ENCODE measurements around the gene PNLIPRP2. TPM values are rescaled to one million over a fixed set of nuclear protein-coding genes. Genes with fewer than 3 reads are reported as not detected.

PNLIPRP2 gene
- total RNA-seq, 4 donors from 2014 or later = not detected

DNA sequence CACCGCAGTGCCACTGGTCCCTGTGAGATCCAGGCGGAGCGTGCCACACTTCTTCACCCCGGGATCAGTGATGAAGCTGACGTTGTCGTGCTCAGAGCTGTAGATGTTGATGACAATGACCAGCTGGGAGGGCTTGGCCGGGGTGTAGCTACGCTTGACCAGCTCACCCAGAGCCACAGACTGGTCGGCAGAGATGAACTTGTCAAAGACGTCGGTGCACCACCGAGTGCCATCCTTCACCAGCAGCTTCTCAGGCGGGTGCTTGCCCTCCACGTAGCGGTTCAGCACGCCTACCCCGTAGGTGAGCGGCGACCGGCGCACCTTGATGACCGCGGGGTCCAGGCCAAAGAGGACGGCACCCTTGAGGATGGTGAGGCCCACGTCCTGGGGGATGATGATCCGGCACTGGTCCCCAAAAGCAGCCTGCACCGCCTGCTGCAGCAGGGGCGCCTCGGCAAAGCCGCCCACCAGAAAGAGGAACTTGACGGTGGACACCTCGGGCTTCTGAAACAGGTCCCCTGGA is 54.2 kb downstream of the PNLIPRP2 start:
- intact Hi-C loops (cut with DNase I) = no loop called here
- Histone ChIP-seq H3K27ac (replicated peaks in 1 of 4) (no peak overlapping the region), H3K36me3 (peaks cover 17 to 68% (median 46%) of the 10 kb centered on the region in 4 donors), H3K9me3 (no peaks in the 10 kb centered on the region), H3K27me3 (peaks cover 0 to 9% (median 0%) of the 10 kb centered on the region in 4 donors), H3K4me3 (no peak overlapping the region), H3K4me1 (peaks cover 0 to 9% (median 4%) of the 10 kb centered on the region in 4 donors)
- DNase-seq (ENCODE audit: extremely low spot score) = no peak
- 92% methylated on average over 23 of the region's 32 CpGs for WGBS
- TF ChIP-seq EP300 (IDR thresholded peaks at IDR 0.05) (no peak), POLR2A (IDR thresholded peaks at IDR 0.05; ENCODE audit: low read depth) (no peak), POLR2AphosphoS5 (IDR thresholded peaks at IDR 0.05) (no peak), CTCF (IDR thresholded peaks at IDR 0.05) (no peak)

- Histone ChIP-seq H3K36me3 (peaks cover 17 to 80% (median 55%) of the 10 kb centered on the region in 4 donors), H3K4me1 (no peaks in the 10 kb centered on the region), H3K27ac (replicated peaks in 1 of 4) (no peak overlapping the region), H3K4me3 (no peak overlapping the region), H3K27me3 (no peaks in the 10 kb centered on the region), H3K9me3 (no peaks in the 10 kb centered on the region)
- 92% methylated on average over 10 of the region's 11 CpGs for WGBS
- intact Hi-C loops (cut with DNase I) = no loop called here
- no peak for DNase-seq (ENCODE audit: extremely low spot score)
- no peak for TF ChIP-seq POLR2A (IDR thresholded peaks at IDR 0.05; ENCODE audit: low read depth)
These were observed 55.4 kb downstream of the PNLIPRP2 start for GRCh38 chr10:116676118-116676517.

DNA sequence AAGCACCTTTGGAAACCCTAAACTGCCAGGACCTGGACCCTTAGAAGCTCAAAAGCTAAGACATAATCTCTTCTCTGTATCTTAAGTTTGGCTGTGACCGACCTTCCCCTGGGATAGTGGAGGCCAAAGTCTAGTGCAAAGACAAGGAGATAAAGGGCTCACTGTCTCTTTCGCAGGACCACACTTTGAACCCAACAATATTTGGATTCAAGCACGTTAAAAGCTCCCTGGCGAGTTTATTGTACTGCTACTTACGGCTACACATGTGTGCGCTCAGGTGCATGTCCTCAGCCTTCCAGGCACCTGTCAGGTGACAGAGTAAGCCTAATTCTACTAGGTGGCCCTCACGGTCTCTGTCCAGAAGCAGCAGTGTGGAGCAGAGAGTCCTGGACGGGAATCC is 55.9 kb downstream of the PNLIPRP2 start:
- H3K27ac ChIP-seq (replicated peaks in 1 of 4) = no peak overlapping the region
- WGBS = 100% methylated on average over 3 of the region's 8 CpGs
- H3K4me1 ChIP-seq = no peaks in the 10 kb centered on the region
- peaks cover 17 to 85% (median 57%) of the 10 kb centered on the region in 4 donors for H3K36me3 ChIP-seq
- H3K9me3 ChIP-seq = no peaks in the 10 kb centered on the region
- TF ChIP-seq EP300 (IDR thresholded peaks at IDR 0.05) = no peak
- TF ChIP-seq POLR2AphosphoS5 (IDR thresholded peaks at IDR 0.05) = no peak
- no peak for TF ChIP-seq CTCF (IDR thresholded peaks at IDR 0.05)
- no peak overlapping the region for H3K4me3 ChIP-seq
- intact Hi-C loops (cut with DNase I) = no loop called here
- no peaks in the 10 kb centered on the region for H3K27me3 ChIP-seq
- DNase-seq (ENCODE audit: extremely low spot score) = no peak

GRCh38 chr10:116679351-116679750 is 58.6 kb downstream of the PNLIPRP2 start:
- no peak overlapping the region for H3K27ac ChIP-seq (replicated peaks in 1 of 4)
- no peaks in the 10 kb centered on the region for H3K9me3 ChIP-seq
- peaks cover 7 to 71% (median 45%) of the 10 kb centered on the region in 4 donors for H3K36me3 ChIP-seq
- intact Hi-C loops (cut with DNase I) = no loop called here
- 97% methylated on average over 15 of the region's 15 CpGs for WGBS
- DNase-seq (ENCODE audit: extremely low spot score) = no peak
- no peak for TF ChIP-seq CTCF (IDR thresholded peaks at IDR 0.05)
- no peaks in the 10 kb centered on the region for H3K27me3 ChIP-seq
- H3K4me3 ChIP-seq = no peak overlapping the region
- peaks cover 0 to 11% (median 6%) of the 10 kb centered on the region in 4 donors for H3K4me1 ChIP-seq

DNA sequence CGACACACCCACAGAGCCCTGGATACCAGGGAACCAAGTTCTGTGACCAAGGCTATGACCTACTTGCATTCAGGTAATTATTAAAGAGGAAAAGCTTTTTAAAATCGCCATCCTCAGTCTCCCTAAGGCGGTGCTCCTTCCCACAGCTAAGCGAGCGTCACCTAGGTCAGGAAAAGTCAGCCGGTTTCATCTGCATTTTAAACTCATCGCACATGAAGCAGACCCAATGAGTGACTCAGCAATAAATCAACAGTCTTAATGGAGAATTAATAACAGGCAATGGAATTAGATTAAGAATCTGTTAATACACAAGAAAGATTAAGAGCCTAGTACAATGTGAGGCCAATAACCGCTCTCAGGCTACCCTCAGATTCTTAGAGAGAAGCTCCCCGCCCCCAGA is 62.4 kb downstream of the PNLIPRP2 start:
- H3K4me1 ChIP-seq = peaks cover 10 to 18% (median 13%) of the 10 kb centered on the region in 4 donors
- no peaks in the 10 kb centered on the region for H3K27me3 ChIP-seq
- H3K36me3 ChIP-seq = peaks cover 0 to 34% (median 21%) of the 10 kb centered on the region in 4 donors
- 90% methylated on average over 9 of the region's 9 CpGs for WGBS
- no peaks in the 10 kb centered on the region for H3K9me3 ChIP-seq
- no peak for DNase-seq (ENCODE audit: extremely low spot score)
- TF ChIP-seq POLR2A (IDR thresholded peaks at IDR 0.05; ENCODE audit: low read depth) = no peak
- no peak for TF ChIP-seq EP300 (IDR thresholded peaks at IDR 0.05)
- TF ChIP-seq CTCF (IDR thresholded peaks at IDR 0.05) = no peak
- TF ChIP-seq POLR2AphosphoS5 (IDR thresholded peaks at IDR 0.05) = no peak
- H3K4me3 ChIP-seq = no peak overlapping the region
- no peak overlapping the region for H3K27ac ChIP-seq (replicated peaks in 1 of 4)
- intact Hi-C loops (cut with DNase I) = loop anchor here (10.0 kb wide), 1 partner anchor 492 kb away; no protein-coding TSS in a partner anchor

All from esophagus muscularis mucosa (tissue), 4 donors.